Endothelial cell of umbilical vein (primary cell): ENCODE data around the gene TPK1. TPM values are rescaled to one million over a fixed set of nuclear protein-coding genes. Genes with fewer than 3 reads are reported as not detected.

Source experiments
- BruUV-seq: library from RNA; stranded (reverse); fragments of 400-500 nt; replicated peaks from 2 replicates; lab custom pipeline; 2021; lab: Mats Ljungman, UMichigan
- CTCF ChIA-PET: fragments of 300-600, 350-600 bp; sonication (Branson Sonifier 250); formaldehyde crosslinking; loops from one replicate; lab custom pipeline; 2021; ENCODE audit warnings: antibody characterized with exemption, inconsistent platforms; lab: Charles Lee
- POLR2A ChIA-PET: fragments of 300-600, 350-600 bp; sonication (Branson Sonifier 250); formaldehyde crosslinking; loops from one replicate; lab custom pipeline; 2021; ENCODE audit warnings: antibody characterized with exemption, inconsistent platforms; lab: Charles Lee
- DNase-seq: peaks from one replicate; pipeline ENCODE4 v3.0.0-alpha.2; 2011; ENCODE audit warnings: low read depth, low spot score
- FAIRE-seq: peaks from 2 replicates; lab custom pipeline; 2011; peaks lifted over from hg19 to GRCh38; lab: Jason Lieb, UNC
- H2AFZ ChIP-seq: 2 replicates; pipeline ENCODE4 v1.6.0; 2012; ENCODE audit warnings: low read depth, low read length, control low read depth, inconsistent platforms
- H3K27ac ChIP-seq: 2 replicates; pipeline ENCODE4 v1.5.1; 2011; ENCODE audit warnings: low read depth, mild to moderate bottlenecking, control low read depth, low read length, moderate library complexity; ENCODE audit not compliant: insufficient read depth
- H3K27me3 ChIP-seq, 2 experiments: 2 replicates each; pipeline versions ENCODE4 v1.6.0 to v1.6.1; 2011; ENCODE audit warnings: low read length in 2 of 2, mixed read lengths in 1 of 2; ENCODE audit not compliant: control insufficient read depth in 2 of 2, insufficient read depth in 2 of 2
- H3K36me3 ChIP-seq, 2 experiments: 2 replicates in 1 of 2; 3 replicates in 1 of 2; pipeline ENCODE4 v1.5.1; 2011; ENCODE audit warnings: low read length in 2 of 2, mild to moderate bottlenecking in 1 of 2, moderate library complexity in 1 of 2; ENCODE audit not compliant: control insufficient read depth in 2 of 2, insufficient read depth in 2 of 2; ENCODE audit errors: extremely low read depth in 1 of 2
- H3K4me1 ChIP-seq: 3 replicates; pipeline ENCODE4 v1.5.1; 2011; ENCODE audit warnings: mild to moderate bottlenecking, low read length; ENCODE audit not compliant: control insufficient read depth, insufficient read depth; ENCODE audit errors: extremely low read depth
- H3K4me2 ChIP-seq: 2 replicates; pipeline ENCODE4 v1.6.1; 2011; ENCODE audit warnings: low read length, control low read depth, mixed read lengths; ENCODE audit not compliant: insufficient read depth
- H3K4me3 ChIP-seq, 3 experiments: fragments of 200-600 bp in 1 of 3; sonication (generic), shearing (Covaris generic) in 1 of 3; replicated peaks in 1 of 3; 2 replicates each; pipeline ENCODE4 v1.5.1; 2011 to 2016; ENCODE audit warnings: control low read depth in 3 of 3, low read length in 3 of 3, mild to moderate bottlenecking in 2 of 3, inconsistent platforms in 1 of 3, low read depth in 1 of 3, moderate library complexity in 1 of 3; ENCODE audit not compliant: insufficient read depth in 1 of 3
- H3K79me2 ChIP-seq: 2 replicates; pipeline ENCODE4 v1.6.0; 2012; ENCODE audit warnings: low read length, inconsistent platforms; ENCODE audit not compliant: control insufficient read depth, insufficient read depth
- H3K9ac ChIP-seq: replicated peaks from 2 replicates; pipeline ENCODE3; 2011; ENCODE audit warnings: low read length, control low read depth; ENCODE audit not compliant: insufficient read depth; ENCODE audit errors: extremely low read depth
- H3K9me1 ChIP-seq: replicated peaks from 3 replicates; pipeline ENCODE4 v1.6.0; 2011; ENCODE audit warnings: mild to moderate bottlenecking, low read length; ENCODE audit not compliant: control insufficient read depth, insufficient read depth; ENCODE audit errors: extremely low read depth
- H3K9me3 ChIP-seq: replicated peaks from 2 replicates; pipeline ENCODE4 v1.5.1; 2012; ENCODE audit warnings: low read length, inconsistent platforms; ENCODE audit not compliant: control insufficient read depth, insufficient read depth
- H4K20me1 ChIP-seq: replicated peaks from 2 replicates; pipeline ENCODE3; 2011; ENCODE audit warnings: mild to moderate bottlenecking, low read length; ENCODE audit not compliant: control insufficient read depth, insufficient read depth; ENCODE audit errors: extremely low read depth
- CTCF ChIP-seq, 2 donors: IDR thresholded peaks; 1 replicate in 1 of 2; 2 replicates in 1 of 2; pipeline ENCODE4 v1.5.1; 2011; ENCODE audit warnings: low read length in 2 of 2, mild to moderate bottlenecking in 2 of 2, moderate library complexity in 2 of 2, control low read depth in 1 of 2, inconsistent platforms in 1 of 2, low read depth in 1 of 2; ENCODE audit not compliant: insufficient read depth in 1 of 2; ENCODE audit errors: extremely low read depth in 1 of 2
- EZH2 ChIP-seq: IDR thresholded peaks from 2 replicates; pipeline ENCODE4 v1.6.1; 2012; ENCODE audit warnings: borderline replicate concordance, low read depth, mild to moderate bottlenecking, moderate library complexity, low read length, inconsistent platforms; ENCODE audit not compliant: severe bottlenecking
- FOS ChIP-seq: IDR thresholded peaks from 2 replicates; pipeline ENCODE4 v1.6.1; 2011; ENCODE audit warnings: mild to moderate bottlenecking, low read length, moderate library complexity, borderline replicate concordance; ENCODE audit not compliant: insufficient read depth
- GATA2 ChIP-seq: IDR thresholded peaks from 2 replicates; pipeline ENCODE4 v1.7.0; 2011; ENCODE audit warnings: low read depth, mild to moderate bottlenecking, moderate library complexity, mixed read lengths, low read length; ENCODE audit not compliant: insufficient read length, insufficient read depth
- JUN ChIP-seq: IDR thresholded peaks from 2 replicates; pipeline ENCODE4 v1.6.1; 2011; ENCODE audit warnings: borderline replicate concordance, low read depth; ENCODE audit not compliant: insufficient read length, insufficient read depth
- MAX ChIP-seq: IDR thresholded peaks from 2 replicates; pipeline ENCODE4 v1.6.1; 2011; ENCODE audit not compliant: insufficient read depth, insufficient read length
- MYC ChIP-seq: IDR thresholded peaks from one replicate; pipeline ENCODE4 v1.6.1; 2011; ENCODE audit warnings: mild to moderate bottlenecking, low read depth, low read length
- POLR2A ChIP-seq: IDR thresholded peaks from 2 replicates; pipeline ENCODE4 v1.6.1; 2012; ENCODE audit warnings: low read depth, mild to moderate bottlenecking, control low read depth, low read length
- POLR2AphosphoS5 ChIP-seq: IDR thresholded peaks from 2 replicates; pipeline ENCODE4 v1.6.1; 2012; ENCODE audit warnings: low read depth, mild to moderate bottlenecking, control low read depth, low read length, moderate library complexity; ENCODE audit not compliant: insufficient read depth
- dilution Hi-C: fragments of 300-500 bp; cut with MboI; formaldehyde crosslinking; loops from one replicate; pipeline ENCODE4 v1.15.0; 2019; ENCODE audit warnings: low sequenced_read_pairs; ENCODE audit not compliant: extremely low pct_ligation_motif_present
- intact Hi-C: fragments of 100-400 bp; cut with micrococcal nuclease; formaldehyde crosslinking; loops from one replicate; pipeline ENCODE4 v1.10.0; 2022
- polyA plus RNA-seq, 4 experiments: library from polyadenylated mRNA; depleted of rRNA in 3 of 4; stranded (reverse) in 3 of 4; unstranded in 1 of 4; fragments of >200 nt; gene quantifications; 2 replicates each; pipeline versions ENCODE4 v1.2.1 to v1.2.3, GENCODE V29; 2011 to 2012; ENCODE audit warnings: missing spikeins in 1 of 4
- total RNA-seq: library from RNA; stranded (reverse); gene quantifications from 2 replicates; pipeline ENCODE4 v1.2.3, GENCODE V29; 2021

Gene TPK1
- total and polyA plus RNA-seq, 2 donors (not counting 3 experiments of a cell fraction or from before 2014, with no cell fraction given) = 7.5 to 9.3 TPM

GRCh38 chr7:144763291-144763690 is 72.6 kb downstream of the TPK1 start:
- Histone ChIP-seq H3K9me1 (no peaks in the 10 kb centered on the region), H3K79me2 (no peaks in the 10 kb centered on the region), H3K36me3 (no peaks in the 10 kb centered on the region), H3K4me3 (no peak overlapping the region), H3K4me1 (no peaks in the 10 kb centered on the region), H4K20me1 (no peaks in the 10 kb centered on the region), H3K27me3 (no peaks in the 10 kb centered on the region), H3K9me3 (no peaks in the 10 kb centered on the region), H2AFZ (no peak overlapping the region), H3K27ac (no peak overlapping the region), H3K9ac (no peak overlapping the region), H3K4me2 (no peak overlapping the region)
- dilution Hi-C loops (no loop called here), intact Hi-C loops (no loop called here)
- FAIRE-seq = no peak
- DNase-seq = no peak
- TF ChIP-seq EZH2 (no peak), CTCF (IDR thresholded peaks at IDR 0.05; ENCODE audit: extremely low read depth in 1 of 2, insufficient read depth in 1 of 2, low read depth in 1 of 2, low read length in 2 of 2) (no peak), JUN (no peak), MAX (no peak), POLR2AphosphoS5 (no peak), MYC (no peak), FOS (no peak), POLR2A (no peak), GATA2 (no peak)
- CTCF ChIA-PET = interaction anchor here (0.6 kb wide), 1 partner anchor 78 kb away, joined by 3 read pairs; no protein-coding TSS in a partner anchor
- POLR2A ChIA-PET = no interaction called here
- no TSS peak for BruUV-seq
